ENCODE data around the gene UROS.

The UROS gene

DNA sequence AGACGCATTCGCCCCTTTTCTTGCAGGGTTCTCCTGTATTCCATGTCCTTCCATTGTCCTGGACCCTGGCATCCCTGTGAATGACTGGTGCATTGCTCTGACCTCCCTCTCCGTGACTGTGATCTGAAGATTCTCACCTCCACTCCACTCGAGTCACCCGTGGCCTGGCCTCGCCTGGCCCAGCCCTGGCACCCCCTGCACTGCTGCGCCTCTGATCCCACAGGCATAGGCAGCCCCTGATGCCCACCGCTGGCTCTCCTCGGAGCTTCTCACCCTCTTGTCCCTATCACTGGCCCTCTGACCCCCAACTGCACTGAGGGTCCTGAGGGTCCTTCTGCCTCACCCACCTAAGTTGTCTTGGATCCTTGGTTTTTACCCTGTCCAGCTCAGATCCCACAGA is 45.3 kb downstream of the UROS start:
- no peaks in the 10 kb centered on the region for H3K36me3 Mint-ChIP-seq (ENCODE audit: insufficient read depth)
- no peaks in the 10 kb centered on the region for H3K4me1 Mint-ChIP-seq
- DNase-seq (ENCODE audit: low spot score in 2 of 2) (no peak), ATAC-seq (replicated peaks; ENCODE audit: extremely low read depth, poor library complexity, severe bottlenecking) (no peak)
- H3K9me3 Mint-ChIP-seq = no peaks in the 10 kb centered on the region
- H3K27ac Mint-ChIP-seq (ENCODE audit: low read depth) = no peak overlapping the region
- no peak overlapping the region for H3K4me3 Mint-ChIP-seq
- peaks cover 14% of the 10 kb centered on the region for H3K27me3 Mint-ChIP-seq

DNA sequence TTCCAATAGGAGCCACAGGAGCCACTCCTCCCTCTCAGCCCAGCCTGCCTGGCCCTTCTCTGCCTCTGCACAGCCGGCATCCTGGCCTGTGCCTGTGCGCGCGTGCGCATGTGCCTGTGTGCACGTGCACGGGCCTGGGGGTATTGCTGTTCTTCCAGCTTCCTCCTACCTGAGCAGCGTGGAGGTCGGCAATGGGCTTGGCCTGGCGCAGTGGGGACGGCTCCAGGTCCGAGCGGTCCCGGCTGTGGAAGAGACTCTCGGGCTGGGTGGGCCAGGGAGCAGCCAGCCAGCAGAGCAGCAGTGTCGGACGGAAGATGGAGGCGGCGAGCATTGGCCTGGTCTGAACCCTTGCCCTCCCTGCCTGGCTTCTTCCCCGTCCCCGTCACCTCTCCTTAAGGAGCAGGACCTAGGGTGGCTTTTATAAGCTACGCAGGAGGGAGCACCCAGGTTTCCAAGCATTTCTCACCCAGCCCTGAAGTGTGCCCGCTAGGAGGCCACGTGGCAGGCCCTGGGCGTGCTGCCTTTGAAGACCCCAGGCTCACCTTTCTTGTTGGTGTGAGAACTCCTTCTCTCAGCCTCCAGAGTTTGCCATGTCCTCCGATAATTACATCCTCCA is 47.5 kb downstream of the UROS start, which contains the start of gene MMP21:
TSS of gene MMP21 (minus strand) at position 331 of the 616 bp plus-strand sequence. CDS start at position 331, 0 bp downstream.
- no peaks in the 10 kb centered on the region for H3K9me3 Mint-ChIP-seq
- H3K27me3 Mint-ChIP-seq = peaks cover 14% of the 10 kb centered on the region
- ATAC-seq (replicated peaks; ENCODE audit: extremely low read depth, poor library complexity, severe bottlenecking) = no peak

DNA sequence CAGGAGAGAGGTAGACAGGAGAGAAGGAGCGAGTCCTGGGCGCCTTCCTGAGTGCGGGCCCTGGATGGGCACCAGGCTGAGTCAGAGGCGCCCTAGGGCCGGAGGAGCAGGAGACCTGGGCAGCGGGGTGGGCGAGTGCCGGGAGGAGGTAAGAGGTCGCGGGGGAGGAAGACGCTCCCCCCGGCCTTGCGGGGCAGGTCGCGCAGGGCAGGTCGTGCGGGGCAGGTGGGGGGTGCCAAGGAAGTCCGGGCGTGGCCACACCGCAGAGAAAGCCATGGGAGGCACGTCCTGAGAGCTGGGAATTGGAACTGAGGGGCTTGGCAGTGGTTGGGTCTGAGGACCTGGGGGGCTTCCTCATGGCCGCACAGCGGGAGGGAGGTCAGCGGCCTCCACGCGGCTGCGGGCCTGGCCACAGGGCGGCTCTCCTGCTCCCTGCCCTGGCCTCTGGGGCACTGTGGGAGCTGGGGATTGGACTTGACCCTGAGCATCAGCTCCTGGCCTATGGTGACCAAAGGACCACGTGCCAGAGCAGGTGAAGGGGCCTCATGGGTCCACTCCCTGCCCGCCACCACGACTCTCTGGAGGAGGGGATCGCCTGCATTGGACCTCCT is 48.4 kb downstream of the UROS start:
- ATAC-seq (replicated peaks; ENCODE audit: extremely low read depth, poor library complexity, severe bottlenecking) (no peak), DNase-seq (ENCODE audit: low spot score in 2 of 2) (no peak)
- Mint-ChIP-seq H3K4me3 (no peak overlapping the region), H3K36me3 (ENCODE audit: insufficient read depth) (peaks cover 2% of the 10 kb centered on the region), H3K27me3 (peaks cover 14% of the 10 kb centered on the region), H3K9me3 (no peaks in the 10 kb centered on the region), H3K27ac (ENCODE audit: low read depth) (no peak overlapping the region), H3K4me1 (no peaks in the 10 kb centered on the region)

More for the DNA sequence above, 47.5 kb downstream of the UROS start, which contains the start of gene MMP21:
- no peaks in the 10 kb centered on the region for H3K4me1 Mint-ChIP-seq
- H3K4me3 Mint-ChIP-seq = no peak within 1 kb of the TSS
- no peak within 1 kb of the TSS for H3K27ac Mint-ChIP-seq (ENCODE audit: low read depth)
- peaks cover 2% of the 10 kb centered on the region for H3K36me3 Mint-ChIP-seq (ENCODE audit: insufficient read depth)
- no peak for DNase-seq (ENCODE audit: low spot score in 2 of 2)

DNA sequence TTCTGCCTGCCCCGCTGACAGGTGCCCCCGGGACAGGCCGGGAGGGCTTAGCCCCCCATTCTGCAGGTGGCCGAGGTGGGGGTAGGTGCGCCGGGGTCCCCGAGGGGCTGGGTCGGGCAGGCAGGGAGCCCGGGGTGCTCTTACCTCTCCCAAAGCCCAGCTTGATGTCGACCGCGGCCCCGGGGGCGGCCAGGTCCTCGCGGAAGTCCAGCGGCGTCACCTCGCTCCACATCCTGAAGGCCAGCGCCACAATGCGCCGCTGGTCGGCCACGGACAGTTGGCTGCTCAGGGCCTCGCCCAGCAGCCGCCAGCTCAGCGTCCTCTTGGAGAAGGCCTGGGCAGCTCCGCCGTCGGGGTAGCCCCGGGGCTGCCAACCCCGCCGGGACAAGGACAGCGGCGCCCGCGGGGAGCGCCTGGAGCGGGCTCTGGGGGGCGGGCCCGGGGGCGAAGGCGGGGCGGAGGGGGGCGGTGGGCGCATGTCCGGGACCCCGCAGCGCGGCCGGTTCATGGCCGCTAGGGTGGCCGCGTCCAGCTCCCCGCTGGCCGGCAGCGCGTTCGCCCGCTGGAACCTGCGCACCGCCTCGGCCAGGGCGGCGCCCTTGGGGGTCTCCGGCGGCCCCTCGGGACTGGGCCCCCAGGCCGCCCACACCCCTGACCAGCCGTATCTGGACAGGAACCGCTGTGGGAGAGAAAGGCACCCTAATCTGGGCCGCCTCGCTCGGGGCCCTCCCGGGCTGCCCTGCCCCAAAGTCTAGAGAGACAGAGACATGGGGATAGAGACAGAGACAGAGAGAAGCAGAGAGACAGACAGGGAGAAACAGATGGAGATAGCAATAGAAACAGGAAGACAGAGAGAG is 49.1 kb downstream of the UROS start:
- H3K4me1 Mint-ChIP-seq = no peaks in the 10 kb centered on the region
- H3K27ac Mint-ChIP-seq (ENCODE audit: low read depth) = no peak overlapping the region
- no peak for DNase-seq (ENCODE audit: low spot score in 2 of 2)
- peaks cover 14% of the 10 kb centered on the region for H3K27me3 Mint-ChIP-seq
- H3K36me3 Mint-ChIP-seq (ENCODE audit: insufficient read depth) = peaks cover 2% of the 10 kb centered on the region
- no peak overlapping the region for H3K4me3 Mint-ChIP-seq
- H3K9me3 Mint-ChIP-seq = no peaks in the 10 kb centered on the region
- ATAC-seq (replicated peaks; ENCODE audit: extremely low read depth, poor library complexity, severe bottlenecking) = no peak

DNA sequence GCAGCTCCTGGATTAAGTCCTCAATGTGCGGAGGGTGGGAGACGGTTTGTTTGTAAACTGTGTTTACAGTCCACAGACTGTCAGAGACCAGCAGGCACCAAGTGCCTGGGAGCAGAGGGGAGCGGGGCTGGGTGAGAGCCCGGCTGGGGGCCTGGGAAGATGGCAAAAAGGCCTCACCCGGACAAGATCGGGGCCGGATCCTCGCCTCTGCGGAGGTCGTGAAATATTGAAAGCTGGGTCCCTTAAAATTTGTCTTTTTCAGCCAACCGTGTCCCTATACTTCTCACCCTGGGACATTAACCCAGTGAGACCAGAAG is 50.2 kb downstream of the UROS start:
- no peak overlapping the region for H3K27ac Mint-ChIP-seq (ENCODE audit: low read depth)
- no peak overlapping the region for H3K4me3 Mint-ChIP-seq
- peaks cover 6% of the 10 kb centered on the region for H3K36me3 Mint-ChIP-seq (ENCODE audit: insufficient read depth)
- DNase-seq (ENCODE audit: low spot score in 2 of 2) = no peak
- H3K4me1 Mint-ChIP-seq = no peaks in the 10 kb centered on the region
- ATAC-seq (replicated peaks; ENCODE audit: extremely low read depth, poor library complexity, severe bottlenecking) = no peak
- H3K9me3 Mint-ChIP-seq = no peaks in the 10 kb centered on the region
- H3K27me3 Mint-ChIP-seq = peaks cover 7% of the 10 kb centered on the region

DNA sequence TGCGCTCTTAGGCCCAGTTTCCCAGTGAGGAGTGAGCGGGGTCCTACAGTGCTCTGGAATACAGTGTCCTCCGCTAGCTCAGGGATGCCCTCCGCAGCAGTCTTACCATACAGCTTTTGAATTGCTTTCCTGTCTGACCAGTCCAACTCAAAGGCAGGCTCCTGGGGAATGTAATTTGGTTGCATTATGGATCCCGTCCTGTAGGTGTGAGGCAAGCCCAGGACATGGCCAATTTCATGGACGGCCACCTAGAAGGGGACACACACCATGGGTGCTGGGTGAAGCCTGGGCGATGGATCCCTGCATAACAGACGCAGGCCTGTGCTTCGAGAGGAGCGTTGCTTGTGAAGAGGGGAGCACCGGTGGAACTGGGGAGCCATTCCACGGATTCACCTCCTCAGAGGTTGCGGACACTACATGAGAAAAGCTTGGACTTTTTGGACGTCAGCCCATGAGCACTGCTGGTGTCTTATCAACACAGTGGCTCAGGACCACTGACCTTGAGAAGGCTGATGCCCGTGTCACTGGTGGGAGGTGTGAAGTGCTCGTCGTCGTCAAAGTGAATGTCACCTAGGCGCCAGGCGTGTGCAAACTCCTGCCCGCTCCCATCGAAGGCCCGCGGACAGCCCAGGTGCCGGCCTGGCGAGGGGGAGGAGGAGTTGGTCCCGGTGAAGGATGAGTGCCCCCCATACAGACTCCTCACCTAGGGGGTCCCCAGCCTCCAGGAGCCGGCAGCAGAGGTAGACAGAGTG is 50.8 kb downstream of the UROS start:
- H3K36me3 Mint-ChIP-seq (ENCODE audit: insufficient read depth) = peaks cover 6% of the 10 kb centered on the region
- no peak overlapping the region for H3K4me3 Mint-ChIP-seq
- no peaks in the 10 kb centered on the region for H3K4me1 Mint-ChIP-seq
- DNase-seq (ENCODE audit: low spot score in 2 of 2) (no peak), ATAC-seq (replicated peaks; ENCODE audit: extremely low read depth, poor library complexity, severe bottlenecking) (no peak)
- no peak overlapping the region for H3K27ac Mint-ChIP-seq (ENCODE audit: low read depth)
- H3K27me3 Mint-ChIP-seq = peaks cover 1% of the 10 kb centered on the region
- H3K9me3 Mint-ChIP-seq = no peaks in the 10 kb centered on the region

DNA sequence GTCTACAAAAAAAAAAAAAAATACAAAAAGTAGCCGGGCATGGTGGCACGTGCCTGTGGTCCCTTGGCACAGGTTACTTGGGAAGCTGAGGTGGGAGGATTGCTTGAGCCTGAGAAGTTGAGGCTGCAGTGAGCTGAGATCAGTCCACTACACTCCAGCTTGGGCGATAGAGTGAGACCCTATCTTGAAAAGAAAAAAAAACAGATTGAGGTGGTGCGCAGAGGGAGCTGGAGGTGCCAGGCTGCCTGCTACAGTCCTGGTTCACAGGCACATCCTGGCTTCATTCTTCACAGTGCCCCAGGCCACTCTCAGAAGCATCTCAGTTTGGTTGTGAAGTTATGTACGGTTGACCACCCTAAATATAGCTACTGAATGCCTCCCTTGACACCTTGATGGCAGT is 52.2 kb downstream of the UROS start:
- Mint-ChIP-seq H3K27me3 (no peaks in the 10 kb centered on the region), H3K4me1 (no peaks in the 10 kb centered on the region), H3K36me3 (ENCODE audit: insufficient read depth) (peaks cover 10% of the 10 kb centered on the region), H3K4me3 (no peak overlapping the region), H3K9me3 (no peaks in the 10 kb centered on the region), H3K27ac (ENCODE audit: low read depth) (no peak overlapping the region)
- no peak for DNase-seq (ENCODE audit: low spot score in 2 of 2)
- no peak for ATAC-seq (replicated peaks; ENCODE audit: extremely low read depth, poor library complexity, severe bottlenecking)

DNA sequence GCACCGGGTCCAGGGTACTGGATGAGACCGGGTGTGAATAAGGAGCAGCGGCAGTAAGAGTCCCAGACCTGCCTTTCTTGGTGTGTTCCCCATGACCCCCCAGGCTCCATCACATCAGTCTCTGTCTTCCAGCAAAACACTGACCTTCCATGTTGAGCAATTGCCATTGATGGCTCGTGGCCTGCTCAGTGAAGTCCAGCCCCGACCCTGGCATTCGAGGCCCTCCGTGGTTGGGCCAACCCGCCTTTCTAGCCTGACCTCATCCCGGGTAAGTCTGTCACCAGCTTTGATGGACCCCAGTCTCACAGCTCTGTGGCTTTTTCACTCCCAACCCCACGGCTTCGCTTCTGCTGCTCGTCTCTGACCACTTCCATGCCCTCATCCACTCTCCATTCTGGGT is 53.9 kb downstream of the UROS start:
- H3K36me3 Mint-ChIP-seq (ENCODE audit: insufficient read depth) = peaks cover 24% of the 10 kb centered on the region

DNA sequence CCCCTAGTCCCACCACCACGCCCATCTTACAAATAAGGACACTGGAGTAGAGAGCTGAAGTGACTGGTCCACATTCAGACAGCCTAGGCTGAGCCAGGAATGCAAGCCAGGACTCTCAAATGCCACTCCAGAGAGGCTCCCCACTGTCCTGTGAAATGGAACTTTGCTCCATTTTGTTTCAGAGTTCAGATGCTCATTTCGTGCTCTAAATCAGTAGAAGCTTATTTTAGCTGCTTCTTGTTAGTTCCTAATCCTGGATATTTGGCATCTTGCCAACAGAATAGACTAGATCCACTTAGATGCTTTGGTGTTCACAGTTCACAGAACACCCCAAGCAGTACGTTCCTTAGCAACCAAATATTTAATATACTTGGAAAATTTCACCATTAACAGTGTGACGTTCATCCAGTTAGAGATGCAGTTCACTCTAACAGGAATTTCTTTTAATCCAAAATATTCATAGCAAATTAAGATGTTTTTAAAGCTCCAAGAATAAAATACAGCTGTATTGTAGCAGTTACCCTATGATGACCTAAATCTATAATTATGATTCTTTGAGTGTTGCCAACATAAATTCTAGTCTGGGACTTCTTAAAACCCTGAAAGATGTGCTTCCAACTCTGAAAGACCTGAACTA is 54.7 kb downstream of the UROS start:
- ATAC-seq (replicated peaks; ENCODE audit: extremely low read depth, poor library complexity, severe bottlenecking) (no peak), DNase-seq (ENCODE audit: low spot score in 2 of 2) (no peak)
- Mint-ChIP-seq H3K27ac (ENCODE audit: low read depth) (no peak overlapping the region), H3K4me3 (no peak overlapping the region), H3K4me1 (no peaks in the 10 kb centered on the region), H3K36me3 (ENCODE audit: insufficient read depth) (peaks cover 30% of the 10 kb centered on the region), H3K9me3 (no peaks in the 10 kb centered on the region), H3K27me3 (no peaks in the 10 kb centered on the region)

More for the DNA sequence above, 53.9 kb downstream of the UROS start:
- no peaks in the 10 kb centered on the region for H3K27me3 Mint-ChIP-seq
- no peak overlapping the region for H3K4me3 Mint-ChIP-seq
- H3K27ac Mint-ChIP-seq (ENCODE audit: low read depth) = no peak overlapping the region
- no peaks in the 10 kb centered on the region for H3K4me1 Mint-ChIP-seq
- no peaks in the 10 kb centered on the region for H3K9me3 Mint-ChIP-seq
- no peak for ATAC-seq (replicated peaks; ENCODE audit: extremely low read depth, poor library complexity, severe bottlenecking)
- no peak for DNase-seq (ENCODE audit: low spot score in 2 of 2)

DNA sequence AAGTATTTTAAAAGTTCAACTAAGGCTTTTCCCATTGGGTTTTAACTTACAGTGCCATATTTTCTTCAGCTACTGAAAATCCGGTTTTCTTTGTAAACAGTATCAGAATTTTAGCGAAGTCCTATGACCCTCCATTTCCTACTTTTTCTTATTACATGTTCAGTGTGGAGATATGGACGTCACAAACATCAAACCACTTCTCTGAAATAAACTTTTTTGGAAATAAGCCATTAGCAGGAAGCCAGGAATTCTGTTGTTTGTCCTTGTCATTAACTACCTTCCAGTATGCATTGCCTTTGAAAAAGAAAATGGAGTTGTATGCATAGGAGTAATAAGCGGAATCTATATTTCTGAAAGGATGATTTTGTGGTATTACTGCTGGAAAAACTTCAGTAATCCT is 56.5 kb downstream of the UROS start:
- no peak for ATAC-seq (replicated peaks; ENCODE audit: extremely low read depth, poor library complexity, severe bottlenecking)
- Mint-ChIP-seq H3K9me3 (no peaks in the 10 kb centered on the region), H3K4me3 (no peak overlapping the region), H3K27ac (ENCODE audit: low read depth) (no peak overlapping the region), H3K4me1 (no peaks in the 10 kb centered on the region), H3K27me3 (no peaks in the 10 kb centered on the region), H3K36me3 (ENCODE audit: insufficient read depth) (peaks cover 35% of the 10 kb centered on the region)
- no peak for DNase-seq (ENCODE audit: low spot score in 2 of 2)

DNA sequence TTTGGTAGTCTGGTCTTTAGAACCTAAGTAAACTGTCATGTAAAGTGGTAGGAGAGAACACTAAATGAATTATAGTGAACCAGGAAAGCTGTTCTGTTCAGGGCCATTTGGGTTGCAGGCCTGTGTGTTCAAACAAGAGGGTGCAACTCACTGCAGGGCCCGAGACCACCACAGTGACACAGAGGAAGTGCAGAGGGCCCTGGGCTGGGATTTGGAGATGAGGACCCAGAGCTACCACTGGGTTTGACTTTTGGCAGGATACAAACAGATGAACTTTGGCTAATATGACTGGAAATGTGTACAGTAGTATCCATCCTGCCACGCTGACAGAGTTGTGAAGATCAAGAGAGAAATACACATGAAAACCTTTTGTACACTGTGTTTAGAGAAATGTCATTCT is 57.2 kb downstream of the UROS start:
- no peaks in the 10 kb centered on the region for H3K9me3 Mint-ChIP-seq
- H3K4me3 Mint-ChIP-seq = no peak overlapping the region
- no peaks in the 10 kb centered on the region for H3K4me1 Mint-ChIP-seq
- no peak overlapping the region for H3K27ac Mint-ChIP-seq (ENCODE audit: low read depth)
- peaks cover 39% of the 10 kb centered on the region for H3K36me3 Mint-ChIP-seq (ENCODE audit: insufficient read depth)
- ATAC-seq (replicated peaks; ENCODE audit: extremely low read depth, poor library complexity, severe bottlenecking) = no peak
- no peaks in the 10 kb centered on the region for H3K27me3 Mint-ChIP-seq
- DNase-seq (ENCODE audit: low spot score in 2 of 2) = no peak
